ENCODE measurements around the gene RNF32. TPM values are rescaled to one million over a fixed set of nuclear protein-coding genes. Genes with fewer than 3 reads are reported as not detected.

RNF32 gene
- total and polyA plus RNA-seq, 2 experiments from 2014 or later = 0.92 to 2.3 TPM

GRCh38 chr7:156625580-156625979 lies 15.0 kb upstream of the RNF32 start:
- no peaks in the 10 kb centered on the region for H3K27me3 ChIP-seq
- H3K36me3 ChIP-seq = no peaks in the 10 kb centered on the region
- H3K9me3 ChIP-seq (ENCODE audit: low read depth) = no peaks in the 10 kb centered on the region
- no peak overlapping the region for H3K4me3 ChIP-seq
- DNase-seq (ENCODE audit: low read depth in 1 of 2, low spot score in 1 of 2) = no peak
- H3K4me1 ChIP-seq (ENCODE audit: low read depth) = no peaks in the 10 kb centered on the region
- TF ChIP-seq CTCF (IDR thresholded peaks at IDR 0.05; ENCODE audit: low read depth, low read length) = no peak
- H3K27ac ChIP-seq = no peak overlapping the region

GRCh38 chr7:156626220-156626895 lies 14.2 kb upstream of the RNF32 start:
- no peaks in the 10 kb centered on the region for H3K36me3 ChIP-seq
- H3K27me3 ChIP-seq = no peaks in the 10 kb centered on the region
- H3K4me1 ChIP-seq (ENCODE audit: low read depth) = no peaks in the 10 kb centered on the region
- no peak overlapping the region for H3K4me3 ChIP-seq
- H3K27ac ChIP-seq = no peak overlapping the region
- H3K9me3 ChIP-seq (ENCODE audit: low read depth) = no peaks in the 10 kb centered on the region
- no peak for TF ChIP-seq CTCF (IDR thresholded peaks at IDR 0.05; ENCODE audit: low read depth, low read length)
- DNase-seq (ENCODE audit: low read depth in 1 of 2, low spot score in 1 of 2) = no peak

- Histone ChIP-seq H3K4me1 (ENCODE audit: low read depth) (no peaks in the 10 kb centered on the region), H3K4me3 (no peak overlapping the region), H3K27ac (no peak overlapping the region), H3K9me3 (ENCODE audit: low read depth) (no peaks in the 10 kb centered on the region), H3K27me3 (no peaks in the 10 kb centered on the region), H3K36me3 (no peaks in the 10 kb centered on the region)
- no peak for TF ChIP-seq CTCF (IDR thresholded peaks at IDR 0.05; ENCODE audit: low read depth, low read length)
- no peak for DNase-seq (ENCODE audit: low read depth in 1 of 2, low spot score in 1 of 2)
These were observed 12.0 kb upstream of the RNF32 start for GRCh38 chr7:156628562-156628961.

GRCh38 chr7:156629873-156630272 lies 10.7 kb upstream of the RNF32 start:
- no peak for DNase-seq (ENCODE audit: low read depth in 1 of 2, low spot score in 1 of 2)
- no peak overlapping the region for H3K27ac ChIP-seq
- TF ChIP-seq CTCF (IDR thresholded peaks at IDR 0.05; ENCODE audit: low read depth, low read length) = no peak
- H3K36me3 ChIP-seq = no peaks in the 10 kb centered on the region
- H3K4me3 ChIP-seq = no peak overlapping the region
- no peaks in the 10 kb centered on the region for H3K27me3 ChIP-seq
- H3K4me1 ChIP-seq (ENCODE audit: low read depth) = no peaks in the 10 kb centered on the region
- no peaks in the 10 kb centered on the region for H3K9me3 ChIP-seq (ENCODE audit: low read depth)

- no peaks in the 10 kb centered on the region for H3K27me3 ChIP-seq
- no peak for DNase-seq (ENCODE audit: low read depth in 1 of 2, low spot score in 1 of 2)
- H3K36me3 ChIP-seq = no peaks in the 10 kb centered on the region
- no peaks in the 10 kb centered on the region for H3K9me3 ChIP-seq (ENCODE audit: low read depth)
- no peak for TF ChIP-seq CTCF (IDR thresholded peaks at IDR 0.05; ENCODE audit: low read depth, low read length)
- no peak overlapping the region for H3K27ac ChIP-seq
- H3K4me1 ChIP-seq (ENCODE audit: low read depth) = no peaks in the 10 kb centered on the region
- no peak overlapping the region for H3K4me3 ChIP-seq
These were observed 6.5 kb upstream of the RNF32 start for GRCh38 chr7:156634117-156634516.

All from cardiac muscle cell (in vitro differentiated cells and primary cell).